ENCODE results near the gene MBOAT2.

Gene MBOAT2

DNA sequence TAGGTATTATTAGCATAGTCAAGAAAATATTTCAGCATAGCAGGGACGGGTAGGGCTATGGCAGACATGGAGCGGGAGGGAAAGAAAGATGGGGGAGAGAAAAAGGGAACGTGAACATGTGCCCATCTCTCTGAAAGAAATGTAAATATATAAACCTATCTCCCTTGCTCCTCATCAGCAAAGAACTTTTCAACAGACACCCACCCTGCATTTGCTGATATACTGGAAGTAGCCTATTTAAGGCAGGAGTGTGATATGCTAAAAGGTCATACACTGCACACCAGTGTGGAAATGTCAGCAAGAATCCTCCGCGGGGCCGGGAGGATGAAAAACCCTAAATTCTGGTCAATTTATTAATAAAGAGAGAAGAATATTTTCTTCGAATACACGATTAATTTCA, 1.7 kb downstream of the MBOAT2 start:
- Histone ChIP-seq H3K9ac (ENCODE audit: low read depth, low read length, poor library complexity, severe bottlenecking) (peak overlapping the region; percentile 56), H3K9me2 (replicated peaks; ENCODE audit: low read depth, low read length) (no peaks in the 10 kb centered on the region), H3K4me3 (ENCODE audit: low read length, poor library complexity, severe bottlenecking) (peak overlapping the region; percentile 77), H3K36me3 (ENCODE audit: insufficient read depth, low read length) (no peaks in the 10 kb centered on the region), H3K27me3 (ENCODE audit: insufficient read depth, low read length, poor library complexity, severe bottlenecking) (no peaks in the 10 kb centered on the region), H2AFZ (ENCODE audit: low read length) (no peak overlapping the region), H3K79me2 (ENCODE audit: insufficient read depth, low read length) (peaks cover 73% of the 10 kb centered on the region), H3K4me2 (ENCODE audit: low read depth, low read length, poor library complexity, severe bottlenecking) (peak overlapping the region; percentile 85), H3F3A (ENCODE audit: low read depth) (no peaks in the 10 kb centered on the region), H4K20me1 (ENCODE audit: insufficient read depth, low read length, poor library complexity, severe bottlenecking) (peaks cover 20% of the 10 kb centered on the region), H3K9me3 (ENCODE audit: insufficient read depth, low read depth, low read length) (no peaks in the 10 kb centered on the region), H3K4me1 (ENCODE audit: insufficient read depth, low read length, poor library complexity, severe bottlenecking) (peaks cover 60% of the 10 kb centered on the region)
- TF ChIP-seq EZH2phosphoT487 (IDR thresholded peaks at IDR 0.05; ENCODE audit: borderline replicate concordance), result no peak
- TF ChIP-seq, protein P1, sequence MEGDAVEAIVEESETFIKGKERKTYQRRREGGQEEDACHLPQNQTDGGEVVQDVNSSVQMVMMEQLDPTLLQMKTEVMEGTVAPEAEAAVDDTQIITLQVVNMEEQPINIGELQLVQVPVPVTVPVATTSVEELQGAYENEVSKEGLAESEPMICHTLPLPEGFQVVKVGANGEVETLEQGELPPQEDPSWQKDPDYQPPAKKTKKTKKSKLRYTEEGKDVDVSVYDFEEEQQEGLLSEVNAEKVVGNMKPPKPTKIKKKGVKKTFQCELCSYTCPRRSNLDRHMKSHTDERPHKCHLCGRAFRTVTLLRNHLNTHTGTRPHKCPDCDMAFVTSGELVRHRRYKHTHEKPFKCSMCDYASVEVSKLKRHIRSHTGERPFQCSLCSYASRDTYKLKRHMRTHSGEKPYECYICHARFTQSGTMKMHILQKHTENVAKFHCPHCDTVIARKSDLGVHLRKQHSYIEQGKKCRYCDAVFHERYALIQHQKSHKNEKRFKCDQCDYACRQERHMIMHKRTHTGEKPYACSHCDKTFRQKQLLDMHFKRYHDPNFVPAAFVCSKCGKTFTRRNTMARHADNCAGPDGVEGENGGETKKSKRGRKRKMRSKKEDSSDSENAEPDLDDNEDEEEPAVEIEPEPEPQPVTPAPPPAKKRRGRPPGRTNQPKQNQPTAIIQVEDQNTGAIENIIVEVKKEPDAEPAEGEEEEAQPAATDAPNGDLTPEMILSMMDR (conservative IDR thresholded peaks at IDR 0.05; ENCODE audit: low read length), result no peak

- Histone ChIP-seq H3K4me2 (ENCODE audit: low read depth, low read length, poor library complexity, severe bottlenecking) (peak overlapping the region; percentile 85), H3K9me3 (ENCODE audit: insufficient read depth, low read depth, low read length) (no peaks in the 10 kb centered on the region), H3K4me3 (ENCODE audit: low read length, poor library complexity, severe bottlenecking) (peak overlapping the region; percentile 77), H3K4me1 (ENCODE audit: insufficient read depth, low read length, poor library complexity, severe bottlenecking) (peaks cover 60% of the 10 kb centered on the region), H3K27me3 (ENCODE audit: insufficient read depth, low read length, poor library complexity, severe bottlenecking) (no peaks in the 10 kb centered on the region), H3F3A (ENCODE audit: low read depth) (no peaks in the 10 kb centered on the region), H3K79me2 (ENCODE audit: insufficient read depth, low read length) (peaks cover 79% of the 10 kb centered on the region), H3K9me2 (replicated peaks; ENCODE audit: low read depth, low read length) (no peaks in the 10 kb centered on the region), H2AFZ (ENCODE audit: low read length) (no peak overlapping the region), H3K9ac (ENCODE audit: low read depth, low read length, poor library complexity, severe bottlenecking) (no peak overlapping the region), H4K20me1 (ENCODE audit: insufficient read depth, low read length, poor library complexity, severe bottlenecking) (peaks cover 20% of the 10 kb centered on the region), H3K36me3 (ENCODE audit: insufficient read depth, low read length) (no peaks in the 10 kb centered on the region)
- TF ChIP-seq, protein P1 (conservative IDR thresholded peaks at IDR 0.05; ENCODE audit: low read length), result no peak
- TF ChIP-seq EZH2phosphoT487 (IDR thresholded peaks at IDR 0.05; ENCODE audit: borderline replicate concordance), result no peak
Measured at GRCh38 chr2:9001229-9001628, 2.3 kb downstream of the MBOAT2 start.

DNA sequence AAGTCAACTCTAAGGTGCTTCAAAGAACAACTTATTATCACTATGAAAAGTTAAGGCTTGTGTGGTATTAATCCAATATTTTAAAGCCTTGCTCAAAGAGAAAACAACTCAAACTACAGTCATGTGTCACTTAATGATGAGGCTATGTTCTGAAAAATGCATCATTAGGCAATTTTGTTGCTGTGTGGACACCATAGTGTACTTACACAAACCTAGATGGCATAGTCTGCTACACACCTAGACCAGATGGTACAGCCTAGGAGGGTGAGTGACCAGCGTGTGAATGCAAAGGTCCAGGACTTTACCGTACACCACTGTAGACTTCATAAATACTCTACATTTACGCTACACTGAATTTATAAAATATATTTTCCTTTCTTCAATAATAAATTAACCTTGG, 3.0 kb downstream of the MBOAT2 start:
- H4K20me1 ChIP-seq (ENCODE audit: insufficient read depth, low read length, poor library complexity, severe bottlenecking), result peaks cover 20% of the 10 kb centered on the region
- H3K27me3 ChIP-seq (ENCODE audit: insufficient read depth, low read length, poor library complexity, severe bottlenecking), result no peaks in the 10 kb centered on the region
- H3K4me1 ChIP-seq (ENCODE audit: insufficient read depth, low read length, poor library complexity, severe bottlenecking), result peaks cover 60% of the 10 kb centered on the region
- H3K9ac ChIP-seq (ENCODE audit: low read depth, low read length, poor library complexity, severe bottlenecking), result no peak overlapping the region
- no peaks in the 10 kb centered on the region for H3K36me3 ChIP-seq (ENCODE audit: insufficient read depth, low read length)
- no peak for TF ChIP-seq EZH2phosphoT487 (IDR thresholded peaks at IDR 0.05; ENCODE audit: borderline replicate concordance)
- TF ChIP-seq, protein P1 (conservative IDR thresholded peaks at IDR 0.05; ENCODE audit: low read length), result no peak
- no peaks in the 10 kb centered on the region for H3F3A ChIP-seq (ENCODE audit: low read depth)
- peak overlapping the region; percentile 62 for H3K4me2 ChIP-seq (ENCODE audit: low read depth, low read length, poor library complexity, severe bottlenecking)
- H3K79me2 ChIP-seq (ENCODE audit: insufficient read depth, low read length), result peaks cover 84% of the 10 kb centered on the region
- no peaks in the 10 kb centered on the region for H3K9me2 ChIP-seq (replicated peaks; ENCODE audit: low read depth, low read length)
- peak overlapping the region; percentile 45 for H3K4me3 ChIP-seq (ENCODE audit: low read length, poor library complexity, severe bottlenecking)
- no peak overlapping the region for H2AFZ ChIP-seq (ENCODE audit: low read length)
- no peaks in the 10 kb centered on the region for H3K9me3 ChIP-seq (ENCODE audit: insufficient read depth, low read depth, low read length)

All from Loucy (cell line).